HT1080 (cell line): ENCODE data around the gene CEMIP. TPM values are rescaled to one million over a fixed set of nuclear protein-coding genes. Genes with fewer than 3 reads are reported as not detected.

Experiments used
- DNase-seq: peaks from one replicate; pipeline ENCODE4 v3.0.0-alpha.2; 2015; ENCODE audit warnings: low read depth
- total RNA-seq: library from RNA; depleted of rRNA; stranded (reverse); fragments of >200 nt; shearing (Covaris generic); gene quantifications from 2 replicates; pipeline ENCODE4 v1.2.3, GENCODE V29; 2014

CEMIP gene
- total RNA-seq, 1 experiment from 2014 or later, result 2.3 TPM

GRCh38 chr15:80923668-80924067, 144.5 kb downstream of the CEMIP start:
- DNase-seq, result peak; percentile 15

- DNase-seq, result no peak
These were observed 145.1 kb downstream of the CEMIP start for GRCh38 chr15:80924278-80924677.

GRCh38 chr15:80925597-80926059, 146.5 kb downstream of the CEMIP start:
- DNase-seq, result peak; percentile 88

GRCh38 chr15:80926126-80926525, 147.0 kb downstream of the CEMIP start:
- DNase-seq, result no peak

GRCh38 chr15:80929225-80929624, 150.1 kb downstream of the CEMIP start:
- DNase-seq, result peak; percentile 91

- DNase-seq, result peak; percentile 76
These were observed 150.5 kb downstream of the CEMIP start for GRCh38 chr15:80929689-80930088.

- DNase-seq, result no peak
These were observed 152.0 kb downstream of the CEMIP start for GRCh38 chr15:80931191-80931590.

- DNase-seq, result no peak
These were observed 152.7 kb downstream of the CEMIP start for GRCh38 chr15:80931721-80932512.

GRCh38 chr15:80932513-80932815, 153.3 kb downstream of the CEMIP start:
- no peak for DNase-seq

GRCh38 chr15:80932989-80933388, 153.8 kb downstream of the CEMIP start:
- no peak for DNase-seq

- peak; percentile 86 for DNase-seq
These were observed 155.6 kb downstream of the CEMIP start for GRCh38 chr15:80934761-80935221.

- no peak for DNase-seq
These were observed 157.3 kb downstream of the CEMIP start for GRCh38 chr15:80936288-80937078.

GRCh38 chr15:80937718-80938117, 158.5 kb downstream of the CEMIP start:
- DNase-seq, result no peak

GRCh38 chr15:80939216-80939615, 160.0 kb downstream of the CEMIP start:
- no peak for DNase-seq

GRCh38 chr15:80940331-80940730, 161.2 kb downstream of the CEMIP start:
- DNase-seq, result no peak

GRCh38 chr15:80940851-80941250, 161.7 kb downstream of the CEMIP start:
- DNase-seq, result no peak

GRCh38 chr15:80942266-80942665, 163.1 kb downstream of the CEMIP start:
- no peak for DNase-seq

- DNase-seq, result no peak
These were observed 163.8 kb downstream of the CEMIP start for GRCh38 chr15:80942746-80943565.

- DNase-seq, result no peak
These were observed 165.6 kb downstream of the CEMIP start for GRCh38 chr15:80944818-80945217.

GRCh38 chr15:80945605-80946004, 166.4 kb downstream of the CEMIP start:
- DNase-seq, result no peak

GRCh38 chr15:80946576-80946975, 167.4 kb downstream of the CEMIP start:
- no peak for DNase-seq
